Measurements from ENCODE around the gene RNF217.
"Not testable (repeated sequence)": the region's sequence is repeated elsewhere in the genome, so short reads cannot be mapped to it uniquely, and the experiment has no call there.

The RNF217 gene

DNA sequence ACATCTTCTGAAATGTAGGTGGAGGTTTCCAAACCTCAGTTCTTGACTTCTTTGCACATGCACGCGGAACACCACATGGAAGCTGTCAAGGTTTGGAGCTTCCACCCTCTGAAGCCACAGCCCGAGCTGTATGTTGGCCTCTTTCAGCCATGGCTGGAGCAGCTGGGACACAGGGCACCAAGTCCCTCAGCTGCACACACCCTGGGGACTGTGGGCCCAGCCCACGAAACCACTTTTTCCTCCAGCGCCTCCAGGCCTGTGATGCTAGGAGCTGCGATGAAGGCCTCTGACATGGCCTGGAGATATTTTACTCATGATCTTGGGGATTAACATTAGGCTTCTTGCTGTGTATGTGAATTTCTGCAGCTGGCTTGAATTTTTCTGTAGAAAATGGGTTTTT lies 68.7 kb downstream of the RNF217 start:
- H3K9me3 ChIP-seq (ENCODE audit: control insufficient read depth, low read length): no peaks in the 10 kb centered on the region
- peaks cover 0 to 6% of the 10 kb centered on the region in 2 experiments for H3K36me3 ChIP-seq (ENCODE audit: control insufficient read depth in 1 of 2, insufficient read depth in 2 of 2, low read depth in 1 of 2, low read length in 2 of 2)
- H4K8ac ChIP-seq (ENCODE audit: low read length): no peak overlapping the region
- H3K18ac ChIP-seq (ENCODE audit: low read depth in 1 of 2, low read length in 2 of 2): peak overlapping the region in 1 of 2 experiments; percentile 16
- no peak for DNase-seq
- H3K4ac ChIP-seq (ENCODE audit: low read depth in 1 of 2, low read length in 2 of 2): no peak overlapping the region
- no peak overlapping the region for H2BK120ac ChIP-seq (ENCODE audit: low read depth, low read length)
- no peak overlapping the region for H3K9ac ChIP-seq (ENCODE audit: low read length)
- no peak overlapping the region for H4K91ac ChIP-seq (ENCODE audit: low read length)
- no peak overlapping the region for H2BK5ac ChIP-seq (ENCODE audit: low read depth, low read length, poor library complexity, severe bottlenecking)
- H3K4me3 ChIP-seq (ENCODE audit: insufficient read depth in 1 of 2, low read depth in 1 of 2, low read length in 2 of 2): no peak overlapping the region
- no peak overlapping the region for H3K4me2 ChIP-seq (ENCODE audit: low read length, poor library complexity, severe bottlenecking)
- no peak overlapping the region for H3K27ac ChIP-seq (ENCODE audit: low read length, poor library complexity, severe bottlenecking)
- H2BK15ac ChIP-seq (ENCODE audit: low read depth, poor library complexity, severe bottlenecking): no peak overlapping the region
- no peak overlapping the region for H2AFZ ChIP-seq (ENCODE audit: low read depth, low read length)
- H3K4me1 ChIP-seq (ENCODE audit: control insufficient read depth, insufficient read depth, low read depth, low read length): no peaks in the 10 kb centered on the region
- no peak overlapping the region for H2AK5ac ChIP-seq (ENCODE audit: low read length, severe bottlenecking)
- H3K79me1 ChIP-seq (replicated peaks; ENCODE audit: low read length, poor library complexity, severe bottlenecking): peaks cover 11% of the 10 kb centered on the region
- H3K27me3 ChIP-seq (ENCODE audit: control insufficient read depth in 1 of 2, insufficient read depth in 1 of 2, low read length in 2 of 2): no peaks in the 10 kb centered on the region
- no peak overlapping the region for H3K14ac ChIP-seq (ENCODE audit: low read length in 2 of 2)
- H2BK12ac ChIP-seq (ENCODE audit: low read length in 2 of 2): no peak overlapping the region
- WGBS: 73% methylated on average over 6 of the region's 6 CpGs
- H3K23ac ChIP-seq (ENCODE audit: low read length in 2 of 2): no peak overlapping the region

DNA sequence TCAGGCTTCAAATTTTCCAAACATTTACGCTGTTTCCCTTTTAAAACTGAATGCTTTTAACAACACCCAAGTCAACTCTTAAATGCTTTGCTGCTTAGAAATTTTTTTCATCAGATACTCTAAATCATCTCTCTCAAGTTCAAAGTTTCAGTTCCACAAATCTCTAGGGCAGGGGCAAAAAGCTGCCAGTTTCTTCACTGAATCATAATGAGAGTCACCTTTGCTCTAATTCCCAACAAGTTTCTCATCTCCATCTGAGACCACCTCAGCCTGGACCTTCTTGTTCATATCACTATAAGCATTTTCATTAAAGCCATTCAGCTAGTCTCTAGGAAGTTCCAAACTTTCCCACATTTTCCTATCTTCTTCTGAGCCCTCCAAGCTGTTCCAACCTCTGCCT lies 69.1 kb downstream of the RNF217 start:
- Histone ChIP-seq H3K14ac (ENCODE audit: low read length in 2 of 2) (no peak overlapping the region), H4K91ac (ENCODE audit: low read length) (no peak overlapping the region), H3K27ac (ENCODE audit: low read length, poor library complexity, severe bottlenecking) (no peak overlapping the region), H3K27me3 (ENCODE audit: control insufficient read depth in 1 of 2, insufficient read depth in 1 of 2, low read length in 2 of 2) (no peaks in the 10 kb centered on the region), H4K8ac (ENCODE audit: low read length) (no peak overlapping the region), H2AK5ac (ENCODE audit: low read length, severe bottlenecking) (no peak overlapping the region), H2BK120ac (ENCODE audit: low read depth, low read length) (no peak overlapping the region), H3K23ac (ENCODE audit: low read length in 2 of 2) (no peak overlapping the region), H3K9me3 (ENCODE audit: control insufficient read depth, low read length) (no peaks in the 10 kb centered on the region), H3K18ac (ENCODE audit: low read depth in 1 of 2, low read length in 2 of 2) (no peak overlapping the region), H2BK12ac (ENCODE audit: low read length in 2 of 2) (no peak overlapping the region), H2BK15ac (ENCODE audit: low read depth, poor library complexity, severe bottlenecking) (no peak overlapping the region), H3K4me1 (ENCODE audit: control insufficient read depth, insufficient read depth, low read depth, low read length) (no peaks in the 10 kb centered on the region), H3K4ac (ENCODE audit: low read depth in 1 of 2, low read length in 2 of 2) (no peak overlapping the region), H3K4me3 (ENCODE audit: insufficient read depth in 1 of 2, low read depth in 1 of 2, low read length in 2 of 2) (no peak overlapping the region), H3K4me2 (ENCODE audit: low read length, poor library complexity, severe bottlenecking) (no peak overlapping the region), H3K79me1 (replicated peaks; ENCODE audit: low read length, poor library complexity, severe bottlenecking) (peaks cover 8% of the 10 kb centered on the region), H2AFZ (ENCODE audit: low read depth, low read length) (no peak overlapping the region), H3K9ac (ENCODE audit: low read length) (no peak overlapping the region), H2BK5ac (ENCODE audit: low read depth, low read length, poor library complexity, severe bottlenecking) (no peak overlapping the region), H3K36me3 (ENCODE audit: control insufficient read depth in 1 of 2, insufficient read depth in 2 of 2, low read depth in 1 of 2, low read length in 2 of 2) (peaks cover 0 to 6% of the 10 kb centered on the region in 2 experiments)
- 99% methylated on average over 1 of the region's 1 CpG for WGBS
- DNase-seq: no peak

DNA sequence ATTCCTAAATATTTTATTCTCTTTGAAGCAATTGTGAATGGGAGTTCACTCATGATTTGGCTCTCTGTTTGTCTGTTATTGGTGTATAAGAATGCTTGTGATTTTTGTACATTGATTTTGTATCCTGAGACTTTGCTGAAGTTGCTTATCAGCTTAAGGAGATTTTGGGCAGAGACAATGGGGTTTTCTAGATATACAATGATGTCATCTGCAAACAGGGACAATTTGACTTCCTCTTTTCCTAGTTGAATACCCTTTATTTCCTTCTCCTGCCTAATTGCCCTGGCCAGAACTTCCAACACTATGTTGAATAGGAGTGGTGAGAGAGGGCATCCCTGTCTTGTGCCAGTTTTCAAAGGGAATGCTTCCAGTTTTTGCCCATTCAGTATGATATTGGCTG lies 72.7 kb downstream of the RNF217 start:
- H2BK15ac ChIP-seq (ENCODE audit: low read depth, poor library complexity, severe bottlenecking); H2AFZ ChIP-seq (ENCODE audit: low read depth, low read length); H2BK5ac ChIP-seq (ENCODE audit: low read depth, low read length, poor library complexity, severe bottlenecking); H3K4ac ChIP-seq (ENCODE audit: low read depth in 1 of 2, low read length in 2 of 2); H3K36me3 ChIP-seq (ENCODE audit: control insufficient read depth in 1 of 2, insufficient read depth in 2 of 2, low read depth in 1 of 2, low read length in 2 of 2); H2BK12ac ChIP-seq (ENCODE audit: low read length in 2 of 2); H3K4me2 ChIP-seq (ENCODE audit: low read length, poor library complexity, severe bottlenecking); H3K9ac ChIP-seq (ENCODE audit: low read length); H2BK120ac ChIP-seq (ENCODE audit: low read depth, low read length); H2AK5ac ChIP-seq (ENCODE audit: low read length, severe bottlenecking); DNase-seq; H3K27me3 ChIP-seq (ENCODE audit: control insufficient read depth in 1 of 2, insufficient read depth in 1 of 2, low read length in 2 of 2); H3K23ac ChIP-seq (ENCODE audit: low read length in 2 of 2); H4K8ac ChIP-seq (ENCODE audit: low read length); H3K14ac ChIP-seq (ENCODE audit: low read length in 2 of 2); H3K4me1 ChIP-seq (ENCODE audit: control insufficient read depth, insufficient read depth, low read depth, low read length); H3K27ac ChIP-seq (ENCODE audit: low read length, poor library complexity, severe bottlenecking); H3K18ac ChIP-seq (ENCODE audit: low read depth in 1 of 2, low read length in 2 of 2); H3K9me3 ChIP-seq (ENCODE audit: control insufficient read depth, low read length); H3K4me3 ChIP-seq (ENCODE audit: insufficient read depth in 1 of 2, low read depth in 1 of 2, low read length in 2 of 2); H4K91ac ChIP-seq (ENCODE audit: low read length): not testable (repeated sequence)
- H3K79me1 ChIP-seq (replicated peaks; ENCODE audit: low read length, poor library complexity, severe bottlenecking): peaks cover 12% of the 10 kb centered on the region

DNA sequence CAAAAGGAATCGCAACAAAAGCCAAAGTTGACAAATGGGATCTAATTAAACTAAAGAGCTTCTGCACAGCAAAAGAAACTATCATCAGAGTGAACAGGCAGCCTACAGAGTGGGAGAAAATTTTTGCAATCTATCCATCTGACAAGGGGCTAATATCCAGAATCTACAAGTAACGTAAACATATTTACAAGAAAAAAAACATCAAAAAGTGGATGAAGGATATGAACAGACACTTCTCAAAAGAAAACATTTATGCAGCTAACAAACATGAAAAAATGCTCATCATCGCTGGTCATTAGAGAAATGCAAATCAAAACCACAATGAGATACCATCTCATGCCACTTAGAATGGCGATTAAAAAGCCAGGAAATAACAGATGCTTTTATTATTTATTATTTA lies 74.2 kb downstream of the RNF217 start:
- not testable (repeated sequence) for H2BK5ac ChIP-seq (ENCODE audit: low read depth, low read length, poor library complexity, severe bottlenecking); H2BK120ac ChIP-seq (ENCODE audit: low read depth, low read length); H3K4me1 ChIP-seq (ENCODE audit: control insufficient read depth, insufficient read depth, low read depth, low read length); H2BK15ac ChIP-seq (ENCODE audit: low read depth, poor library complexity, severe bottlenecking); H3K27ac ChIP-seq (ENCODE audit: low read length, poor library complexity, severe bottlenecking); DNase-seq; H2BK12ac ChIP-seq (ENCODE audit: low read length in 2 of 2); H3K27me3 ChIP-seq (ENCODE audit: control insufficient read depth in 1 of 2, insufficient read depth in 1 of 2, low read length in 2 of 2); H3K36me3 ChIP-seq (ENCODE audit: control insufficient read depth in 1 of 2, insufficient read depth in 2 of 2, low read depth in 1 of 2, low read length in 2 of 2); H2AFZ ChIP-seq (ENCODE audit: low read depth, low read length); H3K23ac ChIP-seq (ENCODE audit: low read length in 2 of 2); H4K8ac ChIP-seq (ENCODE audit: low read length); H3K9me3 ChIP-seq (ENCODE audit: control insufficient read depth, low read length); H2AK5ac ChIP-seq (ENCODE audit: low read length, severe bottlenecking); H3K4me3 ChIP-seq (ENCODE audit: insufficient read depth in 1 of 2, low read depth in 1 of 2, low read length in 2 of 2); H3K14ac ChIP-seq (ENCODE audit: low read length in 2 of 2); H3K9ac ChIP-seq (ENCODE audit: low read length); H3K4me2 ChIP-seq (ENCODE audit: low read length, poor library complexity, severe bottlenecking); H3K18ac ChIP-seq (ENCODE audit: low read depth in 1 of 2, low read length in 2 of 2); H3K4ac ChIP-seq (ENCODE audit: low read depth in 1 of 2, low read length in 2 of 2); H4K91ac ChIP-seq (ENCODE audit: low read length)
- 100% methylated on average over 3 of the region's 4 CpGs for WGBS
- peaks cover 11% of the 10 kb centered on the region for H3K79me1 ChIP-seq (replicated peaks; ENCODE audit: low read length, poor library complexity, severe bottlenecking)
